ENCODE data around the gene EHD3. TPM values are rescaled to one million over a fixed set of nuclear protein-coding genes. Genes with fewer than 3 reads are reported as not detected.

EHD3 gene
- polyA plus RNA-seq, 1 donor from 2014 or later = 3.5 TPM

DNA sequence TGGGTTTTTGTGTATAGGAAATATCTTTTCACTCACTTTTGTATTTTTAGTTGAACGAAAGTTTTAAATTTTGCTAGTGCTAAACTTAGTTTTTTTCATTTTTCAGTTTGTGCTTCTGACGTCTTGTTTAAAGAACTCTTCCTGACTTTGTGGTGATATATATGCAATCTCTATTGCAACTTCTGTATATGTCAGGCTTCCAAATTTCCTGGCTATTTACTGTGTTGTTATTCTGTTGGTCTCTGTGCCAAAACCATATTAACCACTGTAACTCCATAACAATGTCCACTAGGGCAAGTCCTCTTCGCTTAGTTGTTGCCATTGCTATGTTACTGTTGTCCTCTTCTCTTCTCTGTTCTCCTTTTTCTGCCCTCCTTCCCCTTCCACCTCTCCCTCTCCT, 3.2 kb upstream of the EHD3 start:
- no peaks in the 10 kb centered on the region for H3K9me2 ChIP-seq (ENCODE audit: insufficient read depth, low read length)
- TF ChIP-seq MXI1 (conservative IDR thresholded peaks at IDR 0.05; ENCODE audit: poor library complexity, severe bottlenecking) (no peak), TAF1 (IDR thresholded peaks at IDR 0.05; ENCODE audit: low read depth) (no peak), REST (IDR thresholded peaks at IDR 0.05; ENCODE audit: borderline replicate concordance) (no peak), SMC3 (conservative IDR thresholded peaks at IDR 0.05; ENCODE audit: poor library complexity) (no peak), POLR2AphosphoS5 (IDR thresholded peaks at IDR 0.05) (no peak), EP300 (conservative IDR thresholded peaks at IDR 0.05; ENCODE audit: poor library complexity, severe bottlenecking) (no peak), EZH2 (IDR thresholded peaks at IDR 0.05; ENCODE audit: borderline replicate concordance, insufficient read depth, low read length, poor library complexity, severe bottlenecking) (no peak), RAD21 (conservative IDR thresholded peaks at IDR 0.05) (no peak)
- TF ChIP-seq, protein P1, sequence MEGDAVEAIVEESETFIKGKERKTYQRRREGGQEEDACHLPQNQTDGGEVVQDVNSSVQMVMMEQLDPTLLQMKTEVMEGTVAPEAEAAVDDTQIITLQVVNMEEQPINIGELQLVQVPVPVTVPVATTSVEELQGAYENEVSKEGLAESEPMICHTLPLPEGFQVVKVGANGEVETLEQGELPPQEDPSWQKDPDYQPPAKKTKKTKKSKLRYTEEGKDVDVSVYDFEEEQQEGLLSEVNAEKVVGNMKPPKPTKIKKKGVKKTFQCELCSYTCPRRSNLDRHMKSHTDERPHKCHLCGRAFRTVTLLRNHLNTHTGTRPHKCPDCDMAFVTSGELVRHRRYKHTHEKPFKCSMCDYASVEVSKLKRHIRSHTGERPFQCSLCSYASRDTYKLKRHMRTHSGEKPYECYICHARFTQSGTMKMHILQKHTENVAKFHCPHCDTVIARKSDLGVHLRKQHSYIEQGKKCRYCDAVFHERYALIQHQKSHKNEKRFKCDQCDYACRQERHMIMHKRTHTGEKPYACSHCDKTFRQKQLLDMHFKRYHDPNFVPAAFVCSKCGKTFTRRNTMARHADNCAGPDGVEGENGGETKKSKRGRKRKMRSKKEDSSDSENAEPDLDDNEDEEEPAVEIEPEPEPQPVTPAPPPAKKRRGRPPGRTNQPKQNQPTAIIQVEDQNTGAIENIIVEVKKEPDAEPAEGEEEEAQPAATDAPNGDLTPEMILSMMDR (IDR thresholded peaks at IDR 0.05; ENCODE audit: poor library complexity, severe bottlenecking) = no peak
- H3K4me3 ChIP-seq (ENCODE audit: low read length) = no peak overlapping the region
- H2AFZ ChIP-seq (ENCODE audit: low read depth, low read length) = no peak overlapping the region
- H3K27ac ChIP-seq (ENCODE audit: low read length) = no peak overlapping the region
- no peaks in the 10 kb centered on the region for H4K20me1 ChIP-seq (ENCODE audit: insufficient read depth)
- H3F3A ChIP-seq (ENCODE audit: insufficient read depth, low read length, poor library complexity, severe bottlenecking) = no peaks in the 10 kb centered on the region
- H3K9me3 ChIP-seq (ENCODE audit: low read length) = no peaks in the 10 kb centered on the region
- no peaks in the 10 kb centered on the region for H3K27me3 ChIP-seq (ENCODE audit: insufficient read depth, low read depth, low read length)
- H3K4me2 ChIP-seq (ENCODE audit: low read length) = no peak overlapping the region
- no peaks in the 10 kb centered on the region for H3K36me3 ChIP-seq (ENCODE audit: insufficient read depth, low read length)
- no peak overlapping the region for H3K9ac ChIP-seq (ENCODE audit: low read length)
- H3K79me2 ChIP-seq (replicated peaks; ENCODE audit: insufficient read depth, low read length) = no peaks in the 10 kb centered on the region

- Histone ChIP-seq H3K27me3 (ENCODE audit: insufficient read depth, low read depth, low read length) (no peaks in the 10 kb centered on the region), H3K4me3 (ENCODE audit: low read length) (no peak overlapping the region), H2AFZ (ENCODE audit: low read depth, low read length) (no peak overlapping the region), H4K20me1 (ENCODE audit: insufficient read depth) (no peaks in the 10 kb centered on the region), H3K27ac (ENCODE audit: low read length) (no peak overlapping the region), H3K79me2 (replicated peaks; ENCODE audit: insufficient read depth, low read length) (no peaks in the 10 kb centered on the region), H3K9me3 (ENCODE audit: low read length) (no peaks in the 10 kb centered on the region), H3K9me2 (ENCODE audit: insufficient read depth, low read length) (no peaks in the 10 kb centered on the region), H3K4me2 (ENCODE audit: low read length) (no peak overlapping the region), H3F3A (ENCODE audit: insufficient read depth, low read length, poor library complexity, severe bottlenecking) (no peaks in the 10 kb centered on the region), H3K9ac (ENCODE audit: low read length) (no peak overlapping the region), H3K36me3 (ENCODE audit: insufficient read depth, low read length) (no peaks in the 10 kb centered on the region)
- TF ChIP-seq EP300 (conservative IDR thresholded peaks at IDR 0.05; ENCODE audit: poor library complexity, severe bottlenecking) (no peak), MXI1 (conservative IDR thresholded peaks at IDR 0.05; ENCODE audit: poor library complexity, severe bottlenecking) (no peak), REST (IDR thresholded peaks at IDR 0.05; ENCODE audit: borderline replicate concordance) (no peak), SMC3 (conservative IDR thresholded peaks at IDR 0.05; ENCODE audit: poor library complexity) (no peak), POLR2AphosphoS5 (IDR thresholded peaks at IDR 0.05) (no peak), RAD21 (conservative IDR thresholded peaks at IDR 0.05) (no peak), TAF1 (IDR thresholded peaks at IDR 0.05; ENCODE audit: low read depth) (no peak), EZH2 (IDR thresholded peaks at IDR 0.05; ENCODE audit: borderline replicate concordance, insufficient read depth, low read length, poor library complexity, severe bottlenecking) (no peak)
- TF ChIP-seq, protein P1 (IDR thresholded peaks at IDR 0.05; ENCODE audit: poor library complexity, severe bottlenecking) = no peak
Measured at GRCh38 chr2:31231571-31232302, 2.2 kb upstream of the EHD3 start.

Data from neural cell (in vitro differentiated cells).